Large intestine (tissue), 3 donors: ENCODE results near the gene ADAMTS18. TPM values are rescaled to one million over a fixed set of nuclear protein-coding genes. Genes with fewer than 3 reads are reported as not detected.

Experiments used
- DNase-seq, 2 donors: peaks; one replicate each; pipeline versions ENCODE4 v3.0.0 to v3.0.0-alpha.2; 2013
- H3K27ac ChIP-seq: one replicate; pipeline ENCODE4 v1.5.1; 2013; ENCODE audit warnings: low read length
- H3K27me3 ChIP-seq: 2 replicates; pipeline ENCODE4 v1.6.1; 2013; ENCODE audit warnings: low read length; ENCODE audit not compliant: control insufficient read depth, insufficient read depth
- H3K36me3 ChIP-seq: 2 replicates; pipeline ENCODE4 v1.6.1; 2013; ENCODE audit warnings: low read length; ENCODE audit not compliant: control insufficient read depth, insufficient read depth
- H3K4me1 ChIP-seq: one replicate; pipeline ENCODE4 v1.6.1; 2013; ENCODE audit warnings: low read length; ENCODE audit not compliant: control insufficient read depth, insufficient read depth
- H3K4me3 ChIP-seq: one replicate; pipeline ENCODE4 v1.5.1; 2013; ENCODE audit warnings: low read length
- H3K9me3 ChIP-seq: one replicate; pipeline ENCODE4 v1.6.1; 2013; ENCODE audit warnings: mild to moderate bottlenecking, low read depth, low read length, moderate library complexity; ENCODE audit not compliant: control insufficient read depth
- WGBS: methylation state at CpG from one replicate; pipeline ENCODE4 v1.1.5; 2013; ENCODE audit warnings: low lambda C conversion rate; ENCODE audit not compliant: insufficient coverage; 5-methylcytosine and 5-hydroxymethylcytosine counted together
- polyA plus RNA-seq: library from polyadenylated mRNA; unstranded; fragments of 120-200 nt; gene quantifications from one replicate; pipeline ENCODE4 v1.2.1, GENCODE V29; 2013

ADAMTS18 gene
- polyA plus RNA-seq, 1 donor = 1.9 TPM

DNA sequence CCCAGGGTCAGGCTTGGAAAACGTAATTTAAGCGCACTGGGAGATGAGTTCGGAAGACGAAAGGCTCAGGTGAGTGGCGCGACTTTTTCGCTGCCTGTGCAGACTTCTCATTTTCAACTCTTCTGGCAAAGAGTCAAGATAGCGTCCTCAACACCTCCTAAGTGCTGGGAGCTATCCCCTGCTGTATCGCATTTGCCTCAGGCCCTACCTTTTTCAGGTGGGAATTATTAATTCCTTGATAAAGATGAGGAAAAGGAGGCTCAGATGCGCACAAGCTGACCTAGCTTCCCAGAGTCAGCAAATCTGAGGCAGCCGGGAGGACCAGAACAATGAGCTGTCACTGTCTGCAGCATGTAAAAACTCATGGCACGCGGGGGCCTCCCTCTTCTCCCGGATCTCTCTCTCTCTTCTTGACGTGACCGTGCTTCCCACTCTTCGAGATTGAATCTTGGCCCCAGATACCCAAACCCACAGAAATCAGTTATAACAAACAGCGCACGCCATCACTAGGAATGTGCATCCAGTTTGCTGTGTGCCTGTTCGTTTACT lies 512 bp upstream of the ADAMTS18 start:
- WGBS = no CpG with 5 or more reads among the region's 20 CpGs
- peaks cover 63% of the 10 kb centered on the region for H3K27me3 ChIP-seq
- DNase-seq = no peak
- H3K27ac ChIP-seq = no peak overlapping the region
- no peaks in the 10 kb centered on the region for H3K36me3 ChIP-seq
- H3K9me3 ChIP-seq = no peaks in the 10 kb centered on the region
- H3K4me3 ChIP-seq = no peak overlapping the region
- no peaks in the 10 kb centered on the region for H3K4me1 ChIP-seq

DNA sequence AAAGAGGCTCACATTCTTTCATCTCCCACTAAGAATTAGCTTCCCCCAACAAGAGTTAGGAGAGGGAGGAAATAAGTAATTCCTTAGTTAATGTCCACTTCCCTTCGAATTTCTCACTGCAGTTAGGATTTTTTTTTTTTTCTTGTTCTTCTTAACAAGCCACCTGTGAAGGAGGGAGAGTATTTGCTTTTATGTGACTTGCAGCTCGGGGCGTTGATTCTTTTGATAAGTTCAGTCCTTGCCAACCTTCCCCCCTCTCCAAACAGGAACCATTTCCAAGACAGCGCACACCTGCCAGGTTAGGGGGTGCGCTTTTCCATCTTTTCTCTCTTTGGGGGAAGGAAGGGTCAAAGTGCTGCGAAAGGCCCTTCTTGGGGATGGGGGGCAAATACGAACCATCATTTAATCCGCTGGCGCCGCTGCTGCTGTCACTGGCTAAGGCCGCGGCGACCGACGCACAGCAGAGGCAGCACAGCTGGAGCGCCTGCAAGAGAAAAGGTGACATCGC lies 758 bp downstream of the ADAMTS18 start:
- H3K27me3 ChIP-seq = peaks cover 63% of the 10 kb centered on the region
- H3K9me3 ChIP-seq = no peaks in the 10 kb centered on the region
- H3K27ac ChIP-seq = no peak overlapping the region
- H3K4me3 ChIP-seq = no peak overlapping the region
- no peaks in the 10 kb centered on the region for H3K4me1 ChIP-seq
- DNase-seq = peak in 1 of 2 donors; percentile 26
- H3K36me3 ChIP-seq = no peaks in the 10 kb centered on the region
- no CpG with 5 or more reads among the region's 17 CpGs for WGBS

DNA sequence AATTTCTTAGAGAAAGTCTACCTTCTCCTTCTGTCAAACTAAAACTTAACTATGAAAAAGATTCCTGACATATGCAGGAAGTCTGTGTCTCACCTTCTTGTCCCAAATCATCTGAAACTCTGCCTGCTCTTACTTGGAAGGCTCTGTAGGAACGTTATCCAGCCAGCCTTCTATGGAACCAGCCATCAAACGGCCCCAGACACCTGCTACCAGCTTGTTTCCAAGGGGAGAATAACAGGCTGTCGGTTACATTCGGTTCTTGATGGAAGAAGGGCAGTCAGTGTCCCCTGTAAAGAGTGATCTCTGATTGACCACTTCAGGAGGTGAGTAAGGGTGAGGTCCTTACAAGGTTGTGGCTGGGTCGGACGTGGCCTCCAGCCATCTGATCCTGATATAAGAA lies 1.7 kb downstream of the ADAMTS18 start:
- H3K27me3 ChIP-seq = peaks cover 63% of the 10 kb centered on the region

DNA sequence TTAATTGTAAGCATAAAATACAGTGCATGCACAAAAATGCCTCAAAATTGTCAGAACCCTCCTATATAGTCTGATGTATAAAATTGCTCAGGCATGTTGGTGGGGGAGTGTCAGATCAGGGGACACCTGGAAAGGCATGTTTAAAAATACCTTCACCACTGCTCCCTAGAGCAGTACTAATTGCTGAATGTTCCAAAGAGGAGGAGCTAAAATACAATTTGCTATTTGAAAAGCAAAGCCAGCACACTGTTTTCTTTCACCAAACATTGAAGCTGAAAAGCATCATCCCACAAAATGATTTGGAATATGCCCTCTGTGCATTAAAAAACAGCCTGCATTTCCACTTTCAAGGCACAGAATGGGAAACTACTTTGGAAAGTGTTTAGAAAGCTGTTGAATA lies 2.6 kb downstream of the ADAMTS18 start:
- H3K4me1 ChIP-seq = no peaks in the 10 kb centered on the region
- DNase-seq = no peak
- H3K27me3 ChIP-seq = peaks cover 58% of the 10 kb centered on the region
- H3K9me3 ChIP-seq = no peaks in the 10 kb centered on the region
- no peaks in the 10 kb centered on the region for H3K36me3 ChIP-seq
- H3K4me3 ChIP-seq = no peak overlapping the region
- no peak overlapping the region for H3K27ac ChIP-seq

More for the DNA sequence above, 1.7 kb downstream of the ADAMTS18 start:
- Histone ChIP-seq H3K9me3 (no peaks in the 10 kb centered on the region), H3K36me3 (no peaks in the 10 kb centered on the region), H3K4me3 (no peak overlapping the region), H3K27ac (no peak overlapping the region), H3K4me1 (no peaks in the 10 kb centered on the region)
- DNase-seq = no peak
- WGBS = 60% methylated on average over 1 of the region's 6 CpGs

DNA sequence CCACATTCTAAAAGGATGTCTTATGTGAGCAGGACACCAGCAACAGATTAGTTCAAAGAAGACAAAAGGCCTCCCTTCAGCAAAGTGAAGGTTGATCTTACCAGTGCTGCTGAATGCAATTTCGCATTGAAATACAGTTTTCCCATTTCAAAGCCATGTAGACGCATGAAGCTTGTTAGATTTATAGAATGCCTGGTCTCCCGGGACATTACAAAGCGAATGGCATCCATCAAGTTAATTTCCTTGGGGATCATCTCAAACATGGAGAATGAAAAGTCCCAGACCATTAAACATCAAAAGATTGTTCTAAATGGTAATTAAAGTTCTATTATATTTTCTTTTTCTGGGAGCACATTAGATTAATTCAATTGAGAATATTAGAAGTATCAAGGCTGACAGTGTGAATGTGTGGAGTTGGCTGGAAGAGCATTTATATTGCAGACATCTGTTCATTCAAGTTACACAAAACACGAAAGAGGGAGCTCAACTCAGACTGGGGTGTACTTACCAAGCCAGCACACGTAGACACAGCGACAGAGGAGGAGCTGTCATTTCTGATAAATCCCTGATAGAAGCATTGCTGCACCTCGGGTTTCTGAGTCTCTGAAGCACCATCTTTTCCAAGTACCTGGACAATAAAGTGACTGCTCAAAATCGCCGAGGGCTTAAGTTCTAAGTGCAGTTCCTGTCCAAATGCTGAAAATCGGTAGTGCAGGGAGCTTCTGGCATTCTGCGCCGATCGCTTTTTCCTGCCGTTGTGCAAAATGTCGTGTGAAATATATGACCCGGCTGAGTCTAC lies 3.8 kb downstream of the ADAMTS18 start:
- Histone ChIP-seq H3K27ac (no peak overlapping the region), H3K4me1 (no peaks in the 10 kb centered on the region), H3K9me3 (no peaks in the 10 kb centered on the region), H3K4me3 (no peak overlapping the region), H3K36me3 (no peaks in the 10 kb centered on the region), H3K27me3 (peaks cover 46% of the 10 kb centered on the region)
- 100% methylated on average over 1 of the region's 17 CpGs for WGBS
- DNase-seq = no peak

DNA sequence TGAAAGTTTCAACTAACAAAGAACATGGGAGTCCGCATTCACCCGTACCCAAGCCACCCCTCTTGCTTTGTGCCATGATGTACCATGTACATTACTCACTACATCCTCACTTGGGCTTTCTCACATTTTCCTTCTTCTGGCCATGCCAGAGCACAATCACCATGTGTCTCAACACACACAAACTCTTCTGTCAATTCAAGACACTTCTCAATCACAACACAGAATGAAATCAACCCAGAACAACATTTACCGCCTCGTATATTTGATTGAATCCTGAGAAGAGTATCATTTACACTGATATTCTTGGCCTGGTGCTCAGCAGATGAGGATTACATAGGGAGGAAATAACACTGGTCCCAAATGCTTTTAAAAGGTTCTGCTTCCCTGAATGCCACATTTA lies 4.5 kb downstream of the ADAMTS18 start:
- DNase-seq = no peak
- Histone ChIP-seq H3K27me3 (peaks cover 40% of the 10 kb centered on the region), H3K4me3 (no peak overlapping the region), H3K9me3 (no peaks in the 10 kb centered on the region), H3K36me3 (no peaks in the 10 kb centered on the region), H3K27ac (no peak overlapping the region), H3K4me1 (no peaks in the 10 kb centered on the region)
- WGBS = 93% methylated on average over 2 of the region's 4 CpGs

DNA sequence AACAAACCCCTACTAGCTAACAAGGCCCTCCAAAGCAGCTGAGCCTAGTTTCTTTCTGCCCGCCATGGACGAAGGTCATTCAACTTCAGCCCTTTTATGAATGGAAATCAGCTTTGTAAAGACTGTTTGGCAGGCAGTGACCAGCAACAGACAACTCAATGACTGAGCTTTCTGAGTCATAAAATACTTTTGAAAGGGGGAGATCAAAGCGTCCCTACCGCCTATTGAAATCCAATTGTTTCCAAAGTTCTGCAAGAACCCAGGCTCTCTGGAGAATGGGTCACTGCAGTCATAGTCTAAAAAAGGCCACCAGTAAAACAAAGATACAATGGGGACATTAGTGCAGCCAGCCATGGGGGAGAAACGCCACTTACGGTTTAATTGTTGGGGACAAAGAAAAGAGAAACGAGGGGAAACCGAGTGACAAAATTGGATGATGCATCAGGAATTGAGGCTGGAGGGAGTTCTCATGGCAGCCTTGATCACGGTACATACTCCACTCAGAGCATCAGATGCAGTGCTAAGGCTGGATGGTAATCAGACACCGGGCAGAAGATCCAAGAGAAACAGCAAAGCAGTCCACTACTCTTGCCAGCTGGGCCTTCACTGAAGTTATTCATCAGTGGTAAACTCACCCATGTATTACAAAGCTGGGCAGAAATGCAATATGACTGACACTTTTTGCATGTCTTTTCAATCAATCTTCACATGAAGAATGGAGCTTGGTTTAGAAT lies 9.8 kb downstream of the ADAMTS18 start:
- H3K27me3 ChIP-seq = no peaks in the 10 kb centered on the region
- H3K27ac ChIP-seq = no peak overlapping the region
- no peaks in the 10 kb centered on the region for H3K9me3 ChIP-seq
- no peak for DNase-seq
- 94% methylated on average over 4 of the region's 10 CpGs for WGBS
- H3K4me1 ChIP-seq = no peaks in the 10 kb centered on the region
- no peak overlapping the region for H3K4me3 ChIP-seq
- no peaks in the 10 kb centered on the region for H3K36me3 ChIP-seq

DNA sequence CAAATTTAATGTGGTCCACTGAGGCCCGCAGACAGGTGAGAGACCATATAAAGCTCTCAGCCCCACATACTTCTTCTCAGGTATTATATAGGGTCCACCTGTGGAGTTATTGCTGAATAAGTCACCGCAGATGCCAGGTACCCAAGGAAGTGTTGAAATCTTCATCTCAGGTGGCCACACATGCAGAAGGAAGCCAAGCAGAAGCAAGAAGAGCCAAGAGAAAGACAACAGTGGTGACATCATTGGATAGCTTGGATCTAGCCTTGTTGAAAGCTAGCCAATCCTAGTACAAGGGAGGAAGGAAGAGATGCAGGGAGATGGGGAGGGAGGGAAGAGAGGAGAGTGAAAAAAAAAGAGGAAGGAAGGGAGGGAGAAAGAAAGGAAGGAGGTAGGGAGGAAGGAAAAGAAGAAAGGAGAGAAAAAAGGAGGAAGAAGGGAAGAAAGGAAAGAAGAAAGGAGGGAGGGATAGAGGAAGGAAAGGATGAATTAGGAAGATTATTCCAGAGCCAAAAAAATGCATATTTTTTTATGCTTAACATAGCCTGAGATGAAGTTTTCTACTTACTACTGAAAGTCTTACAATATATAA lies 12.5 kb downstream of the ADAMTS18 start:
- WGBS = no CpG with 5 or more reads among the region's 2 CpGs
- no peak overlapping the region for H3K4me3 ChIP-seq
- H3K4me1 ChIP-seq = no peaks in the 10 kb centered on the region
- H3K27ac ChIP-seq = no peak overlapping the region
- no peaks in the 10 kb centered on the region for H3K27me3 ChIP-seq
- no peak for DNase-seq
- H3K9me3 ChIP-seq = no peaks in the 10 kb centered on the region
- H3K36me3 ChIP-seq = no peaks in the 10 kb centered on the region

DNA sequence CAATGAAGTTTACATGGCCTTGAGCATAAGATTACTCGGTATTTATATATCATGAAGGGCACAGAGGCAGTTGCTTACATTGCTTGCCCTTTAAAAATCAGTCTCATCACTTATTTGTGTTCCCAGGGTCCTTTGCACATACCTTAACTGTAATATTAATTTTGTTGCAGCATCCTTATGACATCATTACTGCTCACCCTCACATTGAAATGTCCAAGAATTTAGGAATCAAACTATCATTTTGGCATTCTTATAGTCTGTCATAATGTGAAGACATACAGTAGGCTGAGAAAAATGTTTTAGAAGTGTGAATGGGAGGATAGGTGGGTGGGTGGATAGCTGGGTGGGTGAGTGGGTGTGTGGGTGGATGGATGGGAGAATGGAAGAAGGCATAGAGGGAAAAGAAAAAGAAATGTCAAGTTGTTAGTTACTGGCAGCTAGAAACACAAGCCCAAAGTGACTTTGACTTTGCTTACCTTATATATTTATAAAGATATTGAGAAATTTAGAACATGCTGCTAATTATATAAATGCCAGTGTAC lies 17.8 kb downstream of the ADAMTS18 start:
- Histone ChIP-seq H3K9me3 (no peaks in the 10 kb centered on the region), H3K27ac (no peak overlapping the region), H3K4me3 (no peak overlapping the region), H3K27me3 (no peaks in the 10 kb centered on the region), H3K36me3 (no peaks in the 10 kb centered on the region), H3K4me1 (no peaks in the 10 kb centered on the region)
- no peak for DNase-seq
- no CpG with 5 or more reads among the region's 1 CpG for WGBS

DNA sequence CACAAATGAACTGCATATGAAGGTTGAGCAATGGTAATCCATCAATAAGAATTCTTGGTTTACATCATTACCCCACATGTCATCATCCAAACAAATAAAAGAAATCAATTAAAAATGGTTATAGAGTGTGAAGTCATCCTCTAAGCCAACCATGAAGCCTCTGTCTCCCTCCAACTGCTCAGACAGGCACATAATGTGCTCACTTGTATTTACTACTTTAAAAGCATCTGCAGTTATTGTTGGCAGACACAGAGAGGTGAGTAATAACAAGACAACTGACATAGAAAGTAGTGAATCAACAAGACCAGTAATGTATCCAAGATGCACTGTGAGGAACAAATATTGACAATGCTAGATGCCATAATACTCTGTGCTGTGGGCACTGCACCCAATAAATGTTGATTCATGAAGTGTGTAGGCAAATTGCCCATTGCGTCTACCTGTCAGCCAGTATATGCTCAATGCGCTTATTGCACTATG lies 20.0 kb downstream of the ADAMTS18 start:
- Histone ChIP-seq H3K36me3 (no peaks in the 10 kb centered on the region), H3K4me1 (no peaks in the 10 kb centered on the region), H3K9me3 (no peaks in the 10 kb centered on the region), H3K27me3 (no peaks in the 10 kb centered on the region), H3K4me3 (no peak overlapping the region), H3K27ac (no peak overlapping the region)
- WGBS = no CpG with 5 or more reads among the region's 2 CpGs
- no peak for DNase-seq
